Thyroid gland (tissue), 4 donors: ENCODE measurements around the gene SLC6A6.

Experiments used
- CTCF ChIP-seq, 6 experiments: fragments of 200-600 bp in 3 of 6; fragments of 450-650 bp in 3 of 6; sonication (generic) in 3 of 6; IDR thresholded peaks; one replicate each; pipeline ENCODE4 v1.5.1; 2016 to 2019; ENCODE audit warnings: antibody characterized with exemption in 6 of 6, mild to moderate bottlenecking in 2 of 6, inconsistent platforms in 1 of 6, moderate library complexity in 1 of 6
- POLR2A ChIP-seq, 2 donors: fragments of 450-650 bp; IDR thresholded peaks; one replicate each; pipeline ENCODE4 v1.6.1; 2017; ENCODE audit warnings: antibody characterized with exemption in 2 of 2, mild to moderate bottlenecking in 2 of 2, moderate library complexity in 1 of 2

GRCh38 chr3:14401692-14402303, 608 bp upstream of the SLC6A6 start:
- TF ChIP-seq POLR2A (IDR thresholded peaks at IDR 0.05), result no peak
- TF ChIP-seq CTCF (IDR thresholded peaks at IDR 0.05), result peak in 1 of 6 experiments; percentile 55
